ENCODE measurements around the gene ARL6IP4.

ARL6IP4 gene

DNA sequence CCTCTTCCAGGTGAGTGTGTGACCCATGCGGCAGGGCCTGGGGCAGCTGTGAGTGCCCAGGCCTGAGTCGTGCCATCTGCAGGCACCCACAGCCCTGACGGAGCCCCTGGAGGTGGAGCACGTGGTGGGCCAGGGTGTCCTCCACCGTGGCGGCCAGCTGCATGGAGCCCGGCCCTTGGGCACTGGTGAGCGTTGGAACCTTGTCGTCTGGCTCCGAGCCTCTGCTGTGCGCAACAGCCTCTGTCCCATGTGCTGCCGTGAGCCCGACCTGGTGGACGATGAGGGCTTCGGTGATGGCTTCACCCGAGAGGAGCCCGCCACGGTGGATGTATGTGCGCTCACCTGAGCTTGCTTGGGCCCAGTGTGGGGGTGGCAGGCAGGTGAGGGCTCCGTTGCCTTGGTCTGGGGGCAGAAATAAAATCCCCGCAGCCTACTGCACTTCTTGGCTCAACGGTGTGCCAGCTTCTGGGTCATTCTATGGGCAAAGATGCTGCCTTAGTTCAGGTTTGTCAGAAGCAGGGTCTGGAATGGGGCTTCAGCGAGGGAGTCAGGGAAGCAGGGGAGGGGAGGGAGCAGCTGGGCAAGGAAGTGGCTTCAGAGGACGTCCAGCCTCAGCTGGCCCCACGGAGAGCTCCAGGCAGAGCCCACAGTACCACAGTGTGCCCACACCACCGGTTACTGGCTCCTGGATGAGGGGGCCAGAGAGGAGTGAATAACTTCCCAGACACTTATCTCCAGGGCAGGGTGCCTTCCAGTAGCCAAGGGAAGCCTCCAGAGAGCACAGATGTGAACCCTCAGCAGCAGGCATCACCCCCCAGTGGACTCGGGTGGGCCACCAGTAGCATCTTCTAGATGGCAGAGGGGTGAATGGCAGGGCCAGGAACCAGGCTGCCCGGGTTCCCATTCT, 1.2 kb upstream of the ARL6IP4 start:
- no peak for DNase-seq

DNA sequence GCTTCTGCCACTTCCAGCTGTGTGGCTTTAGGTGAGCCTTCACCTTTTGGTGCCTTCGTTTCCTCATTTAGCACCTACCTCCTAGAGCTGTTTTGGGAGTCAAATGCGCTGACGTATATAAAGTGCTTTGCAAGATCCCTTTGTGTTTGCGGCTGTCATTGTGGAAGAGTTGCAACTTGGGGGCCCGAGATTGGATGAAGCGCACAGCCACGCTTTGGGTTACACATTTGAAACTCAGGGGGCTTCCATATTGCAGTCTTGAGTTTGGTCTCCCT, 636 bp upstream of the ARL6IP4 start:
- DNase-seq: no peak

DNA sequence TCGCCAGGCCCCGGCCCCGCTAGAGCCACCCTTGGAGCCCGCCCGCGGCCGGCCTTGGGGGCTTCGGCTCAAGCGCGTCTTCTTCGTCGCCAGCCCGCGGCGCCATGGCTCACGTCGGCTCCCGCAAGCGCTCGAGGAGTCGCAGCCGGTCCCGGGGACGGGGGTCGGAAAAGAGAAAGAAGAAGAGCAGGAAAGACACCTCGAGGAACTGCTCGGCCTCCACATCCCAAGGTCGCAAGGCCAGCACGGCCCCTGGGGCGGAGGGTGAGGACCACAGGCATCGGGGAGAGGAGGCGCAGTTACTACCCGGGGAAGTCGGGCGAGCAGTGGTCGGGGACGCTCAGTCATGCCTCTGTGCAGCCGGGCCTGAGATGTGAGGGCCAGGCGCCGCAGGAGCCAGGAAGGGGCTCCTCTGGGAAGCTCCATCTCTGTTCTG, 573 bp downstream of the ARL6IP4 start:
- no peak for DNase-seq

DNA sequence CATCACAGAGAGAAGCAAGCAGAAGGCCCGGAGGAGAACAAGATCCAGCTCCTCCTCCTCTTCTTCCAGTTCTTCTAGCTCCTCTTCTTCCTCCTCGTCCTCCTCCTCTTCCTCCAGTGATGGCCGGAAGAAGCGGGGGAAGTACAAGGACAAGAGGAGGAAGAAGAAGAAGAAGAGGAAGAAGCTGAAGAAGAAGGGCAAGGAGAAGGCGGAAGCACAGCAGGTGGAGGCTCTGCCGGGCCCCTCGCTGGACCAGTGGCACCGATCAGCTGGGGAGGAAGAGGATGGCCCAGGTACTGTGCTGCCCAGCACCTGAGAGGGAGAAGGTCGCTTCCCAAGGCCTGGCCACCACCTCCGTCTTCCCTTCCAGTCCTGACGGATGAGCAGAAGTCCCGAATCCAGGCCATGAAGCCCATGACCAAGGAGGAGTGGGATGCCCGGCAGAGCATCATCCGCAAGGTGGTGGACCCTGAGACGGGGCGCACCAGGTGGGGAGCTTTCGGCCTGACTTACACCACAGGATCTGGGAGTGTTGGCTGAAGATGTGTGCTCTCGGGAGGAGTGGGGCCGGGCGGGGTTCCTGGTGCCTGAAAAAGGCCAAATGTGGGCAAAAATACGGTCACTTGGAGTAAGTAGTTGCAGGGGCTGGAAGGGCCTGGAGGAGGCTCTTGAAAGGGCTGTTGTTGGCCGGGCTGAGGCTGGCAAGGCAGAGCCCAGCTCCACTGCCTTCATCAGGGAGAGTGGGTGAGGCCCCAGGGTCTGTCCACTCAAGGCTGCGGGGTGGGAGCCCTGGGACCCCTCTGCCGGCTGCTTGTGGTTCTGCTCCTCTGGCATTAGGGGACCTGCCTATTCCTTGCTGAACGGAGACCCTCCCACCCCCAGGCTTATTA, 1.4 kb downstream of the ARL6IP4 start:
- no peak for DNase-seq

DNA sequence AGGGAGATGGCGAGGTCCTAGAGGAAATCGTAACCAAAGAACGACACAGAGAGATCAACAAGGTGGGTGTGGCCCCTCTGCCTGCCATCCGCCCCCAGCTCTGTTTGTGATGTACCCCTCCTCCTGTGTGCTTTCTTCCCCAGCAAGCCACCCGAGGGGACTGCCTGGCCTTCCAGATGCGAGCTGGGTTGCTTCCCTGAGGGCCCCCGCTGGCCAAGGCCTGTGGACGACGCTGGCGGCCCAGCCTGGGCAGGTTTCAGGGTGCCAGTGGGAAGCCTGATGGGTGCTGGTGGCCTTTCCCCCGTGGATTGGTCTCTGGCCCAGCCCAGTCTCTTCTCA, 2.0 kb downstream of the ARL6IP4 start:
- no peak for DNase-seq

DNA sequence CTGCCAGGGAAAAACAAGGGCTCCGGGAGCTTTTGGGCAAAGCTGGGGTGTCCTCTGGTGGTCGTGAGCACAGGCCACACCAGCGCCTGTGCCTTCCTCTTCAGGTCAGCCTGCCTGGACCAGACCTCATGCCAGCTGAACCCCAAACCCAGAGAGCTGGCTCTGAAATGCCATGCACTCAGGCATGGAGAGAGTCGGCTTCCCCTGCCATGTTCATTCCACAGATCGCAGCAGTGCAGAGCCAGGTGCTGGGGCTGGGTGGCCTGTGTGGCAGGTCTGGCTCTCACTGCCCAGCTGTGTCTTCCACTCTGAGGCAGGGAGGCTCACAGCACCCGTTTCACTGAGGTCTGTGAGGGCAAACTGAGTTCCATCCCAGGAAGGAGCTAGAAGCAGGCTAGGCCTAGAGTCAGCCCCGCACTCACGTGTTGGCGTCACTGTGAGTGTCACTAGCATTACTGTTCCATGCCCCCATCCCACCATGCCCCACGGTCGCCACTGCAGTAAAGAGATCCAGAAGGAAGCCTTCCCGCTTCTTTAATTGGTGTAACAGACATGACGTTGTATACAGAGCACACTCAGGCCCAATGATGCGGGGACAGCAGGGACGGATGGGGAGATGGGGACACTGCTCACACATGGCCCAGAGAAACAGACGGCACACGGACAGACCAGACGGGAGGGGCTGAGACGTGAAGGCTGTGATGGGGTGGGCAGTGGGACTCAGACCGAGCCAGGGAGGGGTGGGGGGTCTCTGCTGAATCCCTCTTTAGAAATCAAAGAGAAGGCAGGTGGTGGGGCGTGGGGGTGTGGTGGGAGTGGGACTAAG, 2.7 kb downstream of the ARL6IP4 start:
- no peak for DNase-seq

DNA sequence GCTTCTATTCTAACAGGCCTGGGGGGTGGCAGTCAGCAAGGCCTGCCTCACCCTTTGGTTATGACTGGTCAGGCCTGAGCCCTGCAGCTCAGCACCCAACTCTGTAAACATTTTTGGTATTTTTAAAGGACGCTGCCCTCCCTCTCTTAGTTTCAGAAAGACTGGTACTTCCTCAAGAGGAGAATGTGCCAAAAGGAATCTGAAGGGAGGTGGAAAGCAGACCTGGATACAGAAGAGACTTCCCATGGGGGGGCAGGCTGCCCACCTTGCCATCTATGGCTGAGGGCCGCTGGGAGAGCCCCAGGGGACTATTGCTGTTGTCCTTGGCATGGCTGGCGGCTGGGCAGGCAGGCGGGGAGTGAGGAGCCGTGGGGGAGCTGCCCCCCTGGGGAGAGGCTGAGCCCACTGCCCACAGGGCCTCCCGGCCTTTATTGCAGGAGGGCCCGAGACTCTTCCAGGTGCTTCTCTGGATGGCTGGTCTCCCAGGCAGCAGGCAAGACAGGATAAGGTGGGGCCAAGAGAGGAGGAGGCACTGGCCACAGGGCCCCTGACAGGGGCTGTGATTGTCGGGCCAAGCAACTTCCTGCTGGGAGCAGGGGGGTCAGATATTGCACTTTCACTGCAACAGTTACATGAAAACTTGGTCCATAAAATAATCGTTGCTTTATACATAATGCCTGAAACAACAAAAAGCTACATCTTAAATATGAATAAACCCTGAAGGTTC, 3.5 kb downstream of the ARL6IP4 start:
- no peak for DNase-seq

DNA sequence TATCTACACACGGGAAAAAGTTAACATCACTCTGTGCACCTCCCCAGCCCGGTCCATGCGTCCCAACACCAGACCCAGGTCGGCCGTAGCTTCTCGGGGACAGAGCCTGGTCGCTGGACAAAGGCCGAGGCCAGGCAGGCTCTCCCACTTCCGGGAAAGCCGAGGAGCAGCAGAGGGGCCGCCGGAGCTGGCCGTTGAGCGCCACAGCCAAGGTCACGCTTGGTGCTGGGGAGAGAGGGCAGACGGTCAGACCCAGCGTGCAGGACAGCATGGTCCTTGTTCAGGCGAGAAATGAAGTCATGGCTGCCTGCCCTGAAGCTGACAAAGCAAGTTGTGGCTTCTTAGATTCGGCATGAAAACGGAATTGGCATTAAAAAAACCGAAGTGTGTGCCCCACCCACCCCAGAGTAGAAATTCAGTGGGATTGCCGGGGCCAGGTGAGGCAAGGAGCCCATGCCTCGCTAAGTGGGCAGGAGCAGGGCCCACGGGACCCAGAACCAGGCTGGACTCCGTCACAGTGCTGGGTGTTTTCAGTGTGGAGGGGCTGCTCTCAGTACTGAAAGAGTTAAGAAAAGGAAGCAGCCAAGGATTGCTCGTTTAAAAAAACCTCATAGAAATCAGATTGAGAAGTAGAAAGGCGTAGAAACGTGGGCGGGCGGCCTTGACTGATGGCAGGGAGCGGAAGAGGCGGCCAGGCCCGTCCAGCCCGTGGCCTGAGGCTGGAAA, 4.3 kb downstream of the ARL6IP4 start:
- no peak for DNase-seq

DNA sequence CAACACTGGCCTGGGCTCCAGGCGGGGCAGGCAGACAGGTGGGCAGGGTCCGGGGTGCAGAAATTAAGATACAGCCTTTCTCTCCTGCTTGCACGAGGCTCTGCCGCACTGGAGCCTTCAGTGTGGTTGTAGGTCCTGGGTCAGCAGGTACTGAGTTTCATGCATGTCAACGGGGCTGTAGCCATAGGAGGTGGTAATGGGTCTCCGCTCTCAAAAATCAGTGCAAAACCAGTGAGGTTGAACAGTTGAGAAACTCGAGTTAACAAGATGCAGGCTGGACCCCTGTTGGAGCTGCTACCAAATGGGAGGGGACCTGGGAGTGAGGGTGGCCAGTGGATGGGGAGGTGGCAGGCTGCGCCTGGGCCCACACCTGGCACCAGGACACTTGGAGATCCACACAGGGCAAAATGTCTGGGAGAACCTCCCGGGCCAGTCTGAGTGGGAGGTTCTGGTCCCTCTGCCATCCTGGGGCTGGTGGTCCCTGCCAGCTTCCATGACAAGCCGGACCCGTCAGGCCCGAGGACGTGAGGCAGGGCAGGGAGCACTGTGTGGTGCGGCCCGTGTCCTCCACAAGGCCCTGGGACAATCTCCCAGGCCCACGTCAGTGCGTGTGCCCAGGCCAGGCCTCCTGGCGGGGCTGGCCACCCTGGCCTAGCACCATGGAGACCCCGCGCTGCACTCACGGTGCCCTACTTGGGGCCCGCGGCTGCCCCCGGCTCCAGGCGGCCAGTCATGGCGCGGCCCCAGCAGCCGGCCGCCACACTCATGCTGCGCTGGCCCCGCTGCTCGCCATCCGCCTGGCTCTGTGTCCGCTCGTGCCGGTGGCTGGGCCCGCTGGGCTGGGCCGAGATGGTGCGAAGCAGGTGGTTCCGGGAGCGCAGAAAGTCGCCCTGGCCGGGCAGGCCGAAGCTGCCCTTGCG, 5.1 kb downstream of the ARL6IP4 start:
- no peak for DNase-seq

DNA sequence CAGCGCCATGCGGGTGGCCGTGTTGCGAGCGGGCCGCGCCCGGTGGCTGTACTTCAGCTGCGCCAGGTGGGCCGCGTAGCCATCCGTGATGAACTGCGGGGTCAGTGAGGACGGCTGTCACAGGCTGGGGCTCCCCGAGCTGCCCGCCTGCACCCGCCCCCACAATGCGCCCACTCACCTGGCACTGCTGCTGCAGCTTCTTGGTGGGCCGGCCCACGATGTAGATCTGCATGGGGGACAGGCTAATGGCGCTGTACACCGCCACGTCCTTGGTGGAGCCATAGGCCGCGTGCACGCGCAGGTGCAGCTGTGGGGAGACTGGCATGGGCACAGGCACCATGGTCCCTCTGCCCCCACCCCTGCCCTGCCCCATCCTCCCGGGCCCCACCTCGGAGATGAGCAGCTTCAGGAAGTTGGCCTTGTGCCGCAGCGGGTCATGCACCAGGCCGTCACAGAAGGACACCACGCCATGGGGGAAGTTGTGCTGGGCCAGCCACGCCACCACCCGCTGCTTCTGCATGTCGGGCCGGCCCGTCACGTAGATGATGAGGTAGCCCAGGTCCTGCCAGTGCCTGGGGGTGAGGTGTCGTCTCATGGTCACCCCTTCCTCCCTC, 5.9 kb downstream of the ARL6IP4 start:
- DNase-seq: no peak

DNA sequence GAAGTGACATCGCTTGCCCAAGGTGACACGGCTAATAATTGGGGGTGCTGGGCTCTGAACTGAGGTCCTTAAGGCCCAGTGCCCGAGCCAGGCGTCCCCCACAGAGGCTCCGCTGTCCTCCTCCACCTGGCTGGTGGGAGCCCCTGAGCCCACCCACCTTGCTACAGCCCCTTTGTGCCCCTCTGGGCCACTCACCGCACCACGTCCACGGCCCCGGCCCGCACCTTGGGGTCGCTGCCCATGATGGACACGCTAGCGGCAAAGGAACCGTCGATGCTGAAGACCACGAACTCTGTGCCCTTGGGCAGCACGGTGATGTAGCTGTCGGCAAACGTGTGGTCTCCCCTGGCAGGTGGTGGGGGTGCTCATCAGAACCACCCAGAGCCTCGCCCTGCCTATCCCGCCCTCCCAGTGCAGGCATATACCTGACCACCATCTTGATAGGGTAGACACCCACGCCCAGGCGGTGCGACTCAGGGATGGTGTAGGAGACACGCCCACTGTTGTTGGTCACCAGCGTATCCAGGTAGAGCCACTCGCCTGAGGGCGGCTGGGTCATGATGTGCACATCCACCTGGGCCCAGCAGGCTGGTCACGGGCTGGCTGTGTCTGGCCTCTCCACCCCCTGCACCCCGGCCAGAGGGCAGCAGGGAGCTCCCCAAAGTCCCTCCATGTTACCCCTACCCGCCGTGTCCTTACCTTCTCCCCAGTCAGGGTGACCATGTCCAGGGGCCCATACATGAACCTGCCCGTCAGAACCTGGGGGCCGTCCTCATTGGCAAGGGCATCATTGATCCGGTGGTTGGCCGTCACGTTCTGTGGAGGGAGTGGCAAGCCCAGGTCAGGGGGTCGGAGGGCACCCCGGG, 6.8 kb downstream of the ARL6IP4 start:
- no peak for DNase-seq

DNA sequence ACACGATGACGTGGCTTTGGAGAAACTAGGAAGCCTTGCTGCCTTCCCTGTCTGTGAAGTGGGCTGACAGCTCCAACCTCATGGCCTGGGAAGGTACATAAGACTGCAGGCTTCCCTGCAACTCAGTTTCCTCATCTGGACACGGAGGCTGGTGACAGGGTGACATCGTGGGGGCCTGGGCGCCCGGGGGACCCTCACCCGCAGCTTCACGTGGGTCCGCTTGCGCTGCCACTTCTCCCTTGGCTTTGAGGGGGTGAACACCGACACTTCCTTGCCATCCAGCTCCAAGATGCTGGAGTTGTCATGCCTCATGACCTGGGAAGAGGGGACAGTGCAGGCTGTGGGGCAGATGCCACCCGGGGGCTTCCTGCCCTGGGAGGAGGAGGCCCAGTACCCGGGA, 7.6 kb downstream of the ARL6IP4 start:
- DNase-seq: no peak

DNA sequence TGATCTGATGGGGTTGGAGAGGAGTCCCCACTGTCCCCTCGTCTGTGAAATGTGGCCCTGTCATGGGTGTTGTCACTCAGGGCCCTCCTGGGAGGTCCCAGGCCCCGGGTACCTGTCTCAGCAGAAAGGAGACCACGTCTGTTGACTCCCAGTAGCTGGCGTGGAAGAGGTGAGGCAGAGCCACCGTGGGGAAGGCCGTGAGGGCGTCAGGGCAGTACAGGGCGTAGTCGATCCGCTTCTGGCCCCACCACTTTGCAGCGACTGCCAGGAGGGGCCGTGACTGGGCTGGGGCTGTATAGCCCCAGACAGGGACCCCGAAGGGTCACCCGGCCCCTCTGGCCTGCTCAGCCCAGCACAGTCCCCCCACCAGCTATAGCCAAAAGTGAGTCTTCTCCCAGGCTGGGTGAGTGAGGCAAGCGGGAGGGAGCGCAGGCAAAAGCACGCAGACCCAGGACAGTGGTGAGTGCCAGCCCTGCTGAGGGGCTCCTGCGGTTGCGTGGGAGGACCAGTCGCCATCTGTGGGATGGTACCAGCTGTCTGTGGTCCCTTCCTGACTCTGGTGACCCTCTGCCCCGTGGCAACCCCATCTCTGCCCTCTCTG, 8.2 kb downstream of the ARL6IP4 start:
- DNase-seq: no peak

DNA sequence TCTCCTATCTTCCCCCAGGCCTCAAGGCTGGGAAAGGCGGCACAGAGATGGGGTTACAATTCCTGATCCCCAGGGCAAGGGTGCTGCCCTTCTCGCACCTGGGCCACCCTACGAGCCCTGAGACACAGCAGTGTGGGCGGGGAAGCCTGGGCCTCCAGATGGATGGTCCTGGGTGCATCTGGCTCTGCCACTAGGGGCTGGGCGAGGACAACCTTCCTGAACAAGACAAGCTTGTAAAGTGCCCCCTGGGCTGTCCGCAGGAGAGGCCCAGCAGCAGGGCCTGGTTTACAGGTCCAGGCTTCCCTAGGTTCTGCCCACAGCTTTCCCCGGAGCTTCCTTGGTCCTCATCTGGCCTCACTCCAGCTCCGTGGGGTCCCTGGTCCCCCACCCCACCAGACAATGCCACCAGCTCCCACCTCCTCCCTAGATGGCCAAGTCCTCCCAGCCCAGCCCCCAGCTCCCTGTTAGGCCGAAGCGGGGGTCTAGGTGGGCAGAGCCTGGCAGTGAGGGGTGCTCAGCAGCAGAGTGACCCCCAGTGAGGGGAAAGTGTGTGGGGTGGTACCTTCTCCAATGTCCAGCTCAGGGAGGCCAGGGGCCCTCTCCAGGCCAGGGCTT, 8.9 kb downstream of the ARL6IP4 start:
- no peak for DNase-seq

DNA sequence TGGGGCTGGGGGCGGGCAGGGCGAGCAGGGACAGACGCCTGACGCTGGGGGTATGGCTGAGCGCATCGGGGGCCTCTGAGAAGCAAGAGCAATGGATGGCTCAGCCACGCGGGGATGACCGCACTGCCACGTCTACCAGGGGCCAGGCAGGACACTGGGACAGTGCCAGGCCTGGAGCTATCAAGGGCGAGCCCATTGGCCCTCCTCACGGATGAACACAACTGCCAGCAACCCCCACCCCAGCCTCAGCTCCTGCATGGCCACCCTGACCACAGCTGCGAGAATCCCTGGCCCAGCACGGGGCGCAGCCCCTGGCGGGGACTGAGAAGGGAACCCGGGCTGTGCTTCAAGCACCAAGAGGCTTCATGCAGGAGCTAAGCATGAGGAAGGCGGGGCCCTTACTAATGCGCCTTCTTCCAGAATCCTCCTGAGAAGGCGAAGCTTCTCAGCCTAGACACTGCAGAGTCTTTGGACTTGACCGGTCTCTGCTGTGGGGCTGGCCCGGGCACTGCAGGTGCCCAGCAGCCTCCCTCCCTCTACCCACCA, 9.5 kb downstream of the ARL6IP4 start:
- DNase-seq: no peak

DNA sequence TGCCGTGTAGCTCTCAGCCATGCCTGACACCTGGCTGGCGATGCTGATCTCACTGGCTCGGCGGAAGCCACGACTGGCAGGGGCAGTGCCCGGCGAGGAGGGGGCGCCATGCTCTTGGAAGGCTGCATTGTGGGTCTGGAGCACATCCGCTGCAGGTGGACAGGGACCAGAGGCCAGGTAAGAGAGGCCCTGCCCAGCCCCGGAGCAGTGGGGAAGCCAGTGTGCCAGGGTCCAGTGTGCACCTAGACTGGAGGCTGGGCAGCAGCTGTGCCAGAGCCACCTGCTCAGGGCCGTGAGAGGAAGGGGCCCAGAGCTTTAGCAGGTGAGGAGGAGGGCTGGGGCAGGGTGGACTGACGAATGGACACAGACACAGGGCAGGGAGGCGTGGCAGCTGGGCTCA, 10.1 kb downstream of the ARL6IP4 start:
- no peak for DNase-seq

DNA sequence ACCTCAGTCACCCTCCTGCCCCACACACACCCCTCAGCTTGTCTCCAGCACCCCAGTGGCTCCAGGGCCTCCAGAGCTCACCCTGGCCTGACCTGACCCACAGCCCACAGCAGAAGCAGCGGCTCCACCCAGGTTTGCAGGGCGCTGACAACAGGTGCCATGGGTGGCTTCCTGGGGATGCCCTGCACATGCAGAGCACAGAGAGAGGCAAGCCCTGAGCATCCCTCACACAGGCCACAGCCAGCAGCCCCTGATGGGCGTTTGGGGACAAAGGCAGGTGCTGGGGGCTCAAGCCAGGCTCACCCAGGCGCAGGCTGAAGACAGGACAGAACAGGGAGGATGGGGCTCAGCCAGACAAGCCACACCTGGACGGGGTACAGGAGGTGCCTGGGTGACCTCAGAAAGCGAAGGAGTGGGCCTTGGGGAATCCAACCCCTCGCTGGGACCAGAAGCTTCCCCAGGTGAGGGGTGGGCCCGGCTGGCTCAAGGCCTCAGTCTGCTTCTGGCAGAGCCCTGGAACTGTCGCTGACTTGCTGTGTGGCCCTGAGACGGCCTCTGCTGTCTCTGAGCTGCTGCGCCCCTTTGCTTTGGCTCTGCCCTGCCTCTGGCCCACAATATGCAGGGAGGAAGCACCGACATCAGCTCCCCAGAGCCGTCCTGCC, 10.6 kb downstream of the ARL6IP4 start:
- no peak for DNase-seq
